Osteoblast (primary cell): ENCODE data around the gene SS18L1. TPM values are rescaled to one million over a fixed set of nuclear protein-coding genes. Genes with fewer than 3 reads are reported as not detected.

ENCODE experiments used
- DNase-seq: peaks from one replicate; pipeline ENCODE4 v3.0.0; 2011; ENCODE audit warnings: low spot score, mixed read lengths; ENCODE audit not compliant: insufficient read length; ENCODE audit errors: missing footprints
- H2AFZ ChIP-seq: 2 replicates; pipeline ENCODE4 v1.6.0; 2011; ENCODE audit warnings: mild to moderate bottlenecking, low read length
- H3K27ac ChIP-seq: 2 replicates; pipeline ENCODE4 v1.5.1; 2011; ENCODE audit warnings: mild to moderate bottlenecking, low read depth, low read length, moderate library complexity
- H3K27me3 ChIP-seq: 2 replicates; pipeline ENCODE4 v1.6.0; 2012; ENCODE audit warnings: mild to moderate bottlenecking, control low read depth, inconsistent platforms, low read length, moderate library complexity; ENCODE audit not compliant: insufficient read depth
- H3K36me3 ChIP-seq: 2 replicates; pipeline ENCODE4 v1.5.1; 2011; ENCODE audit warnings: mild to moderate bottlenecking, low read length, control low read depth, moderate library complexity; ENCODE audit not compliant: insufficient read depth
- H3K4me1 ChIP-seq: 2 replicates; pipeline ENCODE4 v1.5.1; 2011; ENCODE audit warnings: mild to moderate bottlenecking, low read length, control low read depth, moderate library complexity; ENCODE audit not compliant: insufficient read depth
- H3K4me2 ChIP-seq: 2 replicates; pipeline ENCODE4 v1.6.0; 2011; ENCODE audit warnings: mild to moderate bottlenecking, low read length; ENCODE audit not compliant: insufficient read depth
- H3K4me3 ChIP-seq: fragments of 200-600 bp; sonication (generic); 3 replicates; pipeline ENCODE4 v1.5.1; 2012; ENCODE audit warnings: mild to moderate bottlenecking, low read length, inconsistent platforms; ENCODE audit not compliant: insufficient read depth
- H3K79me2 ChIP-seq: 2 replicates; pipeline ENCODE4 v1.6.0; 2012; ENCODE audit warnings: mild to moderate bottlenecking, low read length, control low read depth, inconsistent platforms; ENCODE audit not compliant: insufficient read depth
- H3K9me3 ChIP-seq: 2 replicates; pipeline ENCODE4 v1.5.1; 2011; ENCODE audit warnings: low read depth, low read length, control low read depth
- H4K20me1 ChIP-seq: 2 replicates; pipeline ENCODE4 v1.6.0; 2012; ENCODE audit warnings: mild to moderate bottlenecking, low read length, control low read depth; ENCODE audit not compliant: insufficient read depth
- total RNA-seq: library from RNA; depleted of rRNA; stranded (reverse); fragments of >200 nt; gene quantifications from 2 replicates; pipeline ENCODE4 v1.2.3, GENCODE V29; 2012
- TF ChIP-seq, protein P1 (sequence below): IDR thresholded peaks from 2 replicates; pipeline ENCODE4 v1.5.1; 2011; ENCODE audit warnings: mild to moderate bottlenecking, low read depth, low read length, moderate library complexity; ENCODE audit errors: extremely low read depth

The SS18L1 gene
- total RNA-seq, 1 donor, result 12.7 TPM

DNA sequence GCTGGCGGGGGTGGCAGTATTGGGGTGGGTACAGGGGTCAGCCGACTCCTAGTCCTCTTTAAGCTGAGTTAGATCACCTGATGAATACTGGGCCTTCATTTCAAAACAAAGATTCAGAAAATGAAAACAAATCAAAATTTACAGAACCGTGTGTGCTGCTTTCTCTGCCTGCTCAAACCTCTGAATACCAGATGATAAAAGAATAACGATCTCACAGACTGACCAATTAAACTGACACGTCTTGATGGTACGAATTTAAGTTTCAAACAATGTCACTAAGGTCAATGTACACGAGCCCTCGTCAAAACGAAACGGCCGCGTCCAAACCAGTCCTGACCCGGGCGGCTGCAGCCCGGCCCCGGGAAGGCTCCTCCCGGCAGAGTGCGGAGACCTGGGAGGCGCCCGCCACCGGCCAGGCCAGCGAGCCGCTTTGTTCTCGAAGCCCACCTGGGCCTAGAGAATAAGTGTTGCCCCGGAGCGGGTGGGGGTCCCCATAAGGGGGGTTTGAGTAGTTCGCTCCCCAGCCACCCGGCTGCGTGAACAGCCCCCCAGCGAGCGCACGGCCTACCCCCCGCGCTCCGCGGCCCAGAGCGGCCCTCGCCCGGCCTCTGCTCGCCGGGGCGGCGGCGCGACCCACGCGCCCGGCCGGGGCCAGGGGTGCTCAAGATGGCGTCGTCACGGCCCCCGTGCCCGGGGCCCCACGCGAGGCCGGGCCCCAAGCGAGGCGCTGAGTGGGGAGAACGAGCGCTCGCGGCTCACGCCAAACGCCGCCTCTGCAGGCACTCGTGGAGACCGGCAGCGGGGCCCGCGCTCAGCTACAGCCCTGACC lies 1.1 kb upstream of the SS18L1 start:
- peak; percentile 90 for DNase-seq
- Histone ChIP-seq H3K79me2 (peaks cover 89% of the 10 kb centered on the region), H3K27me3 (no peaks in the 10 kb centered on the region), H3K36me3 (peaks cover 36% of the 10 kb centered on the region), H4K20me1 (peaks cover 80% of the 10 kb centered on the region), H3K4me1 (peaks cover 24% of the 10 kb centered on the region), H3K9me3 (no peaks in the 10 kb centered on the region), H2AFZ (no peak overlapping the region), H3K4me3 (peak overlapping the region; percentile 85), H3K27ac (peak overlapping the region; percentile 69), H3K4me2 (peak overlapping the region; percentile 93)
- TF ChIP-seq, protein P1, sequence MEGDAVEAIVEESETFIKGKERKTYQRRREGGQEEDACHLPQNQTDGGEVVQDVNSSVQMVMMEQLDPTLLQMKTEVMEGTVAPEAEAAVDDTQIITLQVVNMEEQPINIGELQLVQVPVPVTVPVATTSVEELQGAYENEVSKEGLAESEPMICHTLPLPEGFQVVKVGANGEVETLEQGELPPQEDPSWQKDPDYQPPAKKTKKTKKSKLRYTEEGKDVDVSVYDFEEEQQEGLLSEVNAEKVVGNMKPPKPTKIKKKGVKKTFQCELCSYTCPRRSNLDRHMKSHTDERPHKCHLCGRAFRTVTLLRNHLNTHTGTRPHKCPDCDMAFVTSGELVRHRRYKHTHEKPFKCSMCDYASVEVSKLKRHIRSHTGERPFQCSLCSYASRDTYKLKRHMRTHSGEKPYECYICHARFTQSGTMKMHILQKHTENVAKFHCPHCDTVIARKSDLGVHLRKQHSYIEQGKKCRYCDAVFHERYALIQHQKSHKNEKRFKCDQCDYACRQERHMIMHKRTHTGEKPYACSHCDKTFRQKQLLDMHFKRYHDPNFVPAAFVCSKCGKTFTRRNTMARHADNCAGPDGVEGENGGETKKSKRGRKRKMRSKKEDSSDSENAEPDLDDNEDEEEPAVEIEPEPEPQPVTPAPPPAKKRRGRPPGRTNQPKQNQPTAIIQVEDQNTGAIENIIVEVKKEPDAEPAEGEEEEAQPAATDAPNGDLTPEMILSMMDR, result no peak

DNA sequence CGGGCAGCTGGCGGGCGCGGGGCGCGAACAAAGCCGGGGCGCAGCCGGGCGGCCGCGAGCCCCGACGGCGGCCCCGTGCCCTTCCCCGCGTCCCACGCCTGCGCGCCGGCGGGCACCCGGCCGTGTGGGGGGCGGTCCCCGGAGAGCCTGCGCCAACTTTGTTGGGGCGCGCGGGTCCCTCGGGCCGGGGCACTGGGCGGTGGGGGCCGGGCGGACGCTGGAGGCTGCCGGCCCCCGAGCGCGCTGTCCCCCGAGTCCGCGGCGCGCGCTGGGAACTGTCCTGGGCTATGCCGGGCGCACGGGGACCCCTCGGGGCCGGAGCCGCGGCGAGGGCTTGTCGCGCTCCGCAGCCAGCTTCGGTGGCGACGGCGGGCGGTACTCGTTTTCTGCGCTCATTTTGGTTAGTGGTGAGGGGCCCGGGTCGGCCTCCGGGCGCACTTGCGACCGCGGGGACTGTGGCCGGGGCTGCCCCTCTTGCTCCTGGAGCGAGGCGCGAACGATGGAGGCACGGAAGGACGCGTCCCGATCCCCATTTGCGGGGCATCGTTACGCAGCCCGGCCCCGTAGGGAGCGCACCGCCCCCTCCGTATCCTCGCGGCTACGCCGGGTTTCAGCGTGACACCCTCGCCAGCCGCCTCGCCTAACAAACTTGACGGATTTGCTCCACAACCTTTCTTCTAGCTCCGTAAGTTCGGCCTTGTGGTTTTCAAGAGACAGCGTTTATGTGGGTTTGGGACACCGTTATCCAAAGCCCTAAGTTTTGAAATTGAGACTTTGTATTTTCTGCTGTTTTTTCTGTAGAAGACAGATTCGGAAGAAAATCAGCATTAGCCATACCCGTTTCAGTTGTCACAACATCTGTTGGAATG lies 622 bp downstream of the SS18L1 start:
- no peaks in the 10 kb centered on the region for H3K27me3 ChIP-seq
- no peaks in the 10 kb centered on the region for H3K9me3 ChIP-seq
- peaks cover 78% of the 10 kb centered on the region for H4K20me1 ChIP-seq
- H3K36me3 ChIP-seq, result peaks cover 20% of the 10 kb centered on the region
- TF ChIP-seq, protein P1, result no peak
- peak; percentile 95 for DNase-seq
- peaks cover 90% of the 10 kb centered on the region for H3K79me2 ChIP-seq
- peaks cover 24% of the 10 kb centered on the region for H3K4me1 ChIP-seq
- peak overlapping the region; percentile 11 for H2AFZ ChIP-seq
- H3K4me3 ChIP-seq, result peak overlapping the region; percentile 85
- H3K27ac ChIP-seq, result peak overlapping the region; percentile 40
- peak overlapping the region; percentile 84 for H3K4me2 ChIP-seq

DNA sequence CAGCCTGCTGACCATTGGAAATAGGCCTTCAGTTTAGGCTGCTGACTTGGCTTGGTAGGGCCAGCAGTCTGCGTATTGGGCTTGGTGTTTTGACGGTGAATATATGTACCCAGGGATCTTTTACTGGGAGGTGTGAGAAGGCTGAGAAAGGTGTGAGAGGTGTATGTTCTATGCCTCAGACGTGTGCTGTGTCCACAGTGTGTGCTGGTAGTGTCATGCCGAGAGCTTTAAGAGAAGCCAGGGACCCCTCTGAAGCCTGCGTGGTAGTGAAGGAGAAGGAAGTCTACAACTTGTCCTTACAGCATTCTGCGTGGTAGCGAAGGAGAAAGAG lies 2.1 kb downstream of the SS18L1 start:
- Histone ChIP-seq H3K79me2 (peaks cover 90% of the 10 kb centered on the region), H2AFZ (no peak overlapping the region), H4K20me1 (peaks cover 76% of the 10 kb centered on the region), H3K4me1 (peaks cover 22% of the 10 kb centered on the region), H3K27ac (no peak overlapping the region), H3K36me3 (peaks cover 5% of the 10 kb centered on the region), H3K4me3 (no peak overlapping the region), H3K4me2 (peak overlapping the region; percentile 84), H3K27me3 (no peaks in the 10 kb centered on the region), H3K9me3 (no peaks in the 10 kb centered on the region)
- DNase-seq, result no peak
- TF ChIP-seq, protein P1, result no peak
